GM12873 (cell line): ENCODE results near the gene SEMA4D.

Experiments
- TF ChIP-seq, protein P1 (sequence below): IDR thresholded peaks from 2 replicates; pipeline ENCODE4 v1.5.1; 2012; ENCODE audit warnings: low read depth, mild to moderate bottlenecking, moderate library complexity, low read length, control low read depth; ENCODE audit not compliant: insufficient read depth; ENCODE audit errors: missing control alignments

The SEMA4D gene

GRCh38 chr9:89318123-89319014 is 179.5 kb downstream of the SEMA4D start, which contains the start of gene SECISBP2:
SECISBP2 (plus strand) TSS chr9:89318500; CDS start chr9:89318577, 77 bp downstream.
- TF ChIP-seq, protein P1, sequence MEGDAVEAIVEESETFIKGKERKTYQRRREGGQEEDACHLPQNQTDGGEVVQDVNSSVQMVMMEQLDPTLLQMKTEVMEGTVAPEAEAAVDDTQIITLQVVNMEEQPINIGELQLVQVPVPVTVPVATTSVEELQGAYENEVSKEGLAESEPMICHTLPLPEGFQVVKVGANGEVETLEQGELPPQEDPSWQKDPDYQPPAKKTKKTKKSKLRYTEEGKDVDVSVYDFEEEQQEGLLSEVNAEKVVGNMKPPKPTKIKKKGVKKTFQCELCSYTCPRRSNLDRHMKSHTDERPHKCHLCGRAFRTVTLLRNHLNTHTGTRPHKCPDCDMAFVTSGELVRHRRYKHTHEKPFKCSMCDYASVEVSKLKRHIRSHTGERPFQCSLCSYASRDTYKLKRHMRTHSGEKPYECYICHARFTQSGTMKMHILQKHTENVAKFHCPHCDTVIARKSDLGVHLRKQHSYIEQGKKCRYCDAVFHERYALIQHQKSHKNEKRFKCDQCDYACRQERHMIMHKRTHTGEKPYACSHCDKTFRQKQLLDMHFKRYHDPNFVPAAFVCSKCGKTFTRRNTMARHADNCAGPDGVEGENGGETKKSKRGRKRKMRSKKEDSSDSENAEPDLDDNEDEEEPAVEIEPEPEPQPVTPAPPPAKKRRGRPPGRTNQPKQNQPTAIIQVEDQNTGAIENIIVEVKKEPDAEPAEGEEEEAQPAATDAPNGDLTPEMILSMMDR, result peak; percentile 69

DNA sequence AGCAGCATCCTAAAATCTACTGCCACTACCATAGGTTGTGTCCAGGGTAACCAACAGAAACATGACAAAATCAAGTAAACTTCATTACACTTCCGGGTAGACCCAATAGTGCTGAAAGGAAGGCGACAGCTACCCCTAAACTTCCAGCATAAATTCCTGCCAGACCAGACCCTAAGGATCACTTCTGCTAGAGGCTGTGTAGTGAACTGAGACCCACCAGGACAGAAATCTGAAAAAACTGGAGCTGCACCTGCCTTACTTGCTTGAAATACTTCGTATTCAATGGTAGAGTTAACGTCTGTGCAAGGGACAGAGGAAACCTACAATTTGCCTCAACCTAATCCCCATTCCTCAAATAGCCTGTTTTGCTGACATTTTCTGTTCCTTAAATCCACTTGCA is 180.6 kb downstream of the SEMA4D start:
- TF ChIP-seq, protein P1, result no peak

DNA sequence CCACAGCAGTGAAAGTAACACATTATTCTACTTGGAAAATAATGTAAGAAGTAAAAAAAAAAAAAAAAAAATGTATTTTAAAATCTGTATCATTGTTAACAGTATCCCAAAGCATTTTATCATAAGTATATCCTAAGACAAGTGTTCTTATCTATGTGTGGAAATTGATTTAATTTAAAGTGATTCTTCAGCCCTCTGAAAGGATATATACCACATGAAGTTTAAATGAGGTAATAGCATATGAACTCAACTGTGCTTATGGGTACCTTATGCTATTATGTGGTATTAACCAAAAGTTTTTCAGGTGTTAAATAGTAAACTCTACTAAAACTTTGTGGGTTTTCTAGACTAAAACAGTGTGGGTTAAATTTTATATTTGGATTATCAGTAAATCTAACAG is 182.4 kb downstream of the SEMA4D start:
- TF ChIP-seq, protein P1, result no peak

DNA sequence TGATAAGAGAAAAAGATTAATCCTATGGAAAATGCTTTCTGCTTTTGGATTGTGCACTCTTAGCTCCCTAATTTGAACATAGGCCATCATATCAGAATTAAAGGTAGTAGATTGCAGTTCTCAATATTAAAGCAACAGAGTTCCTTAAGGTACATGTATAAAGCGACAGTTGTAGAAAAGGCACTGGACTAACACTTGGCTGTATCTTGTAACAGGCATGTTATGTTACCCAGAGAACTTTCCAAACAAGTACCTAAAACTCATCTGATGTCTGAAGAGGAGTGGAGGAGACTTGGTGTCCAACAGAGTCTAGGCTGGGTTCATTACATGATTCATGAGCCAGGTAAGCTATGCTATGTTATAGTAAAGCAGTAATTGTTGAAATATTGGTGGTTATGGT is 183.0 kb downstream of the SEMA4D start:
- TF ChIP-seq, protein P1, result no peak

GRCh38 chr9:89313842-89314241 is 184.1 kb downstream of the SEMA4D start:
- TF ChIP-seq, protein P1, result no peak

DNA sequence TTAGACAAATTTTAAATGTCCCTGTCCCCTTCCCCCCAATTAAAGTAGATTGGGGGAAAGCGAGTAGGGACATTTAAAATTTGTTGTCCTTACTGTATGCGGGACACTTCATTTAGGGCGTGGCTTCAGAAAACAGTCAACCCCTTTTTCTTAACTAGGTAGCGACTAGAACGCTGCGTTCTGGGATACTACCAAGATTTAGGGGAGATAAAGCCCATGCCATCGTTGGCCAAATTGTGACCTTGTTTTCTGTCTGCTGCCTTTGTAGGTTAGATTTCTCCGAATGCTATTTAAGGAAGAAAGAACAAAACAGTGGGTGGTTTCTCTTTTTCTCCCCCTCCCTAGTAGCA is 185.7 kb downstream of the SEMA4D start:
- TF ChIP-seq, protein P1, result no peak

GRCh38 chr9:89311346-89312221 is 186.3 kb downstream of the SEMA4D start:
- TF ChIP-seq, protein P1, result no peak
